ENCODE data around the gene PRRC2A.

Gene PRRC2A

DNA sequence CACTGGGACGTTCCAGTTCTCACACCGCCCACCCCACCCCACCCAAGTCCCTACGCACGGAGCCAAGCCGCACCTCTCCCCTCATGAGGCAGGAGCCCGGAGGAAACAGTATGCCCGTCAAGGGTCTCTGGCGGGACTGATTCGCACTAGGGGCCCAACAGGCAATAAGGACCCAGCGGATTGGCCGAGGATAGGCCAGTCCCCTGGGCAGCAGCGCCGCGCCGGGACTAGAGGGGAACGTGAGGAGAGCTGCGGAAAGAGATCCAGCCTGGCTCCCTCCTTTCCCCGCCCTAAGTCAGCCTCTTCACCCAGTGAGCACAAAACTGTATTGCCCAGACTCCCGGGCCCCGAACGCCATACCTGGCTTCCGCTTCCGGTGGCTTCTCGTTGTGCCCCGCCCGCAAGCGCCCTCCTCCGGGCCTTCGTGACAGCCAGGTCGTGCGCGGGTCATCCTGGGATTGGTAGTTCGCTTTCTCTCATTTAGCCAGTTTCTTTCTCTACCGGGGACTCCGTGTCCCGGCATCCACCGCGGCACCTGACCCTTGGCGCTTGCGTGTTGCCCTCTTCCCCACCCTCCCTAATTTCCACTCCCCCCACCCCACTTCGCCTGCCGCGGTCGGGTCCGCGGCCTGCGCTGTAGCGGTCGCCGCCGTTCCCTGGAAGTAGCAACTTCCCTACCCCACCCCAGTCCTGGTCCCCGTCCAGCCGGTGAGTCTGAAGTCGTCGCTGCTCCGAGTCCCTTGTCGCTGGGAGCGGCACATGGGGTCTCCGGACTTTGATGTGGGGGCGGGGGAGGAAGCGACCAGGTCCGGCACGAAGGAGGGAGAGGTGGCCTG is 45.2 kb downstream of the PRRC2A start, which contains the start of gene CSNK2B:
Gene CSNK2B (plus strand): TSS at position 580 of the 836 bp plus-strand sequence. CDS start 752 bp downstream, outside the sequence.
- DNase-seq (ENCODE audit: low read depth in 2 of 2): peak; percentile 95 to 98

GRCh38 chr6:31666337-31666965 is 45.9 kb downstream of the PRRC2A start:
- no peak for DNase-seq (ENCODE audit: low read depth in 2 of 2)

GRCh38 chr6:31669676-31670075 is 49.2 kb downstream of the PRRC2A start, which contains the start of gene LY6G5B:
Gene LY6G5B (plus strand): TSS chr6:31669976. CDS start chr6:31670951, 975 bp downstream.
- DNase-seq (ENCODE audit: low read depth in 2 of 2): no peak

DNA sequence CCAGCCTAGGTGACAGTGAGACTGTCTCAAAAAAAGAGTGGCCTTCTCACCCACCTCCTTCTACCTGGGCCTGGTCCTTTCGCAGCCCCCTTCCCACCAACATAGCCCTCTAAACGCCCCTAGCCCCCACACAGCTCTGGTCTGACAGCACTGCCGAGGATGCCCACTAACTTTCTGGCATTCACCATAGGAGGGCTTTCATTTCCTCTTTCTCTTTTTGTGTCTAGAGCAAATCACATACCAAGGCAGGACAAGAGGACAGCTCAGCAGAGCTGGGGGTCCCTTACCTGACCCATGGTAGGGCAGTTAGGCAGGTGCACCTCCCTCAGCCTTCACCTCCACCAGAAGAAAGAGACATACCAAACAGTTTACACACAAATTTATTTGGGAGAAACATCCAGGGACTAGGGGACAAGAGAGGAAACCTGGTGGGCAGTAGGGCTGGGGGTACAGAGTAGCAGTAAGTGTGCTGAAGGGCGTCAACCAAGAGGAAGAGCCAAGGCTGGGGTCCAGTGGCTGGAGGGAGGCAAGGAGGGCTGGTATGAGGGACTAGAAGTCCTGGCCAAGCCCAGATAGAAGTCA is 55.9 kb downstream of the PRRC2A start:
- DNase-seq (ENCODE audit: low read depth in 2 of 2): no peak

- DNase-seq (ENCODE audit: low read depth in 2 of 2): no peak
These were observed 56.4 kb downstream of the PRRC2A start for GRCh38 chr6:31676904-31677303.

GRCh38 chr6:31677955-31678354 is 57.4 kb downstream of the PRRC2A start:
- DNase-seq (ENCODE audit: low read depth in 2 of 2): no peak

GRCh38 chr6:31680226-31681134 is 60.0 kb downstream of the PRRC2A start, which contains the start of gene LY6G5C:
Gene LY6G5C (minus strand): TSS chr6:31681067. CDS start chr6:31680373, 694 bp downstream.
- peak; percentile 21 to 39 for DNase-seq (ENCODE audit: low read depth in 2 of 2)

- DNase-seq (ENCODE audit: low read depth in 2 of 2): peak in 1 of 2 donors; percentile 17
These were observed 60.7 kb downstream of the PRRC2A start for GRCh38 chr6:31681135-31681671.

GRCh38 chr6:31683591-31683990 is 63.1 kb downstream of the PRRC2A start:
- no peak for DNase-seq (ENCODE audit: low read depth in 2 of 2)

- DNase-seq (ENCODE audit: low read depth in 2 of 2): no peak
These were observed 66.0 kb downstream of the PRRC2A start for GRCh38 chr6:31686483-31686882.

- no peak for DNase-seq (ENCODE audit: low read depth in 2 of 2)
These were observed 66.8 kb downstream of the PRRC2A start for GRCh38 chr6:31687321-31687720.
